ENCODE data around the gene FOXE3.

FOXE3 gene

DNA sequence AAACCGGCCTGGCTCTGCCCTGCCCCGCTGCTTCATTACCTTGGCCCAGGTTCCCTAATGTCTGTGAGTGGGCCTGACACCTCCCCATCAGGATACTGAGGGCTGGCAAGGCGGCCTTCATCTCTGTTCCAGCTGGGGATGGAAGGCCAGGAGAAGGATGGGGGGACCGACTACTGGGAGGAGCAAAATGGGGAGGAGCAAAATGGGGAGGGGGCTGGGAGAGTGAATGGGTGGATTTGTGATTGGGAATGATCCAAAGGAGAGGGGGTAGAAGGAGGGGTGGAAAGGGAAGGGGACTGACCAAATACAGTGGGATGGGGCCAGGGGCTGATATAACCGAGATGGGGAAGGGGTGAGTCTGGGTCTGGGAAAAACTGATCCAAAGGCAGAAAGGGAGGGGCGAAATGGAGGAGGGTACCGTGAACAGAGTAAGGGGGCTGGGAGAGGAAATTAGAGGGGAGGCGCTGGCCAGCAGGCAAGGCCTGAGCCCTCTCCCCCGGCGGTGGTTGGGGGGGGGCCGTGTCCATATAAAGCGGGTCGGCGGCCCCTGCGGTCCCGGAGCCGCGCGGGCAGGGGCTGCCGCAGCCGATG is at the start of gene FOXE3:
FOXE3 (plus strand) TSS at position 558 of the 591 bp plus-strand sequence; CDS start at position 589, 31 bp downstream.
- no peak for DNase-seq

DNA sequence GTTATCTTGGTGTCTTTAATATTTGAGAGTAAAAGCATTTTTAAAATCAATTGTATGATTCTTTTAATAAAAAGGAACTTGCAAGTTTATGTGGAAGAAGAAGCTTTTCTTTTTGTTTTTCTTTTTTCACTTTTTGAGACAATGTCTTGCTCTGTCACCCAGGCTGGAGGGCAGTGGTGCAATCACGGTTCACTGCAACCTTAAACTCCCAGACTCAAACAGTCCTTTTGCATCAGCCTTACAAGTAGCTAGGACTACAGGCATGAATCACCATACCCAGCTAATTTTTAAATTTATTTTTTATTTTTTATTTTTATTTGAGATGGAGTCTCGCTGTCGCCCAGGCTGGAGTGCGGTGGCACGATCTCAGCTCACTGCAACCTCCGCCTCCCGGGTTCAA is 48.4 kb upstream of the FOXE3 start:
- no peak for DNase-seq

DNA sequence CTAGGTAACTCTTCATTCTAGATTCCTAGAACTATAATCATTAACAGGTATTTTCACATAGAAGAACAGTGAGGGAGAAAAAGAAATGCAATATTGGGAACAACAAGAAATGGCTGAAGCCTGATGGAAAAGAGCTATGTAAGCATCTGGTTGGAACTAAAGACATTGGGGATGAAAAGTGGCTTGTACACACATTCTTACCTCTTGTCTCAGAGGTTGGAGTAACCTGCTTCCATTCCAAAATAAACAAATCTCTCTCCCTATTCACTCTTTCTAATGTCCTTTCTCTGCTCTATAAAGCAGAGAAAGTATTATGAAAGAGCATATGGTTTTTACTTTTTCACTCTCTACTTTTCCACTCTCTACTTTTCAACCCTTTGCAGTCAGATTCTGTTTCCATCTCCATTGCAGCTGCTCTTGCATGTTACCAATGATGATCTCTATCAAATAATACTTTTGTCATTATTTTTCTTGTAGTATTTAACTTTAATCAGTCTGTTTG is 45.0 kb upstream of the FOXE3 start:
- no peak for DNase-seq

- DNase-seq: no peak
Measured at GRCh38 chr1:47374501-47374900, 41.6 kb upstream of the FOXE3 start.

DNA sequence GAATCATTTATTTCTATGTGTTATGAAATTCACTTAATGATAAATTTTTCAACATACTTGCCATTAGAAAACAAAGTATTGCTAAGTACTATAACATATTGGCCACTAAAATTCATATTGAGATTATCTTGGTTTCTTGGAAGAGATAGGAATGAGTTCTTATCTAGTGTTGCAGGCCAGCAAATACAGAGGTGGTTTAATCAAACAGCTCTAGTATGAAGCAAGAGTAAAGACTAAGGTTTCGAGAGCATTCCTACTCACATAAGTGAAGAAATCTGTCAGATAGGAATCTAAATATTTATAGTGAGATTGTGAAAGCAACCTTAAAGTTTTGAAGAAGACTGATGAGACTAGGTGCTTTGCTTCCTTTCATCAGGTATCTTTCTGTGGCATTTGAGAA is 37.9 kb upstream of the FOXE3 start:
- no peak for DNase-seq

- DNase-seq: no peak
Measured at GRCh38 chr1:47380699-47381098, 35.4 kb upstream of the FOXE3 start.

DNA sequence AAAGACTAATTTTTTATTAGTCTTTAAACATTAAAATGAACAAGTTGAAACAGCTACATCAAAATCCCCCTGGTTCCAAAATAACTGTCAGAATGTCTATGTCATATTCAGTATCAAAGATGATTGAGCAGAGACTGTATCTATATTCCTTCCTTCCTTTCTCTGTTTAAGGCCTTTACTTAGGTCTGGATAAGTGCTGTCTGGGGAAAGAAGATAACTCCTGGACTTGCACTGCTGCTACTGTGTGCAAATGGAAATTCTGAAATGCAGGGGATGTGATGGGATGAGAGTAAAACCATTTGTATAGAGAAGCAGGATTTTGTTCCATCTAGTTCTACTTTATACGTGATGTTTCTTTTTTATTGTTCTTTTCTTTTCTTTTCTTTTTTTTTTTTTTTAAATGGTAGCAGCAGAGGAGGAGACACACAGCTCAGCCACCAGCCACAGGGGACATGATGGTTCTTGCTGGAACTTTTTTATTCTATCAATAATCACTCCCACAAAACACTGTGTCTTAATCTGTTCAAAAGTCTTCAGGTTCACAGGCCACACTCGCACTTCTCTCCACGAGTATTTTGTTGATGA is 33.6 kb upstream of the FOXE3 start:
- no peak for DNase-seq

GRCh38 chr1:47384083-47384482 is 32.0 kb upstream of the FOXE3 start:
- DNase-seq: no peak

DNA sequence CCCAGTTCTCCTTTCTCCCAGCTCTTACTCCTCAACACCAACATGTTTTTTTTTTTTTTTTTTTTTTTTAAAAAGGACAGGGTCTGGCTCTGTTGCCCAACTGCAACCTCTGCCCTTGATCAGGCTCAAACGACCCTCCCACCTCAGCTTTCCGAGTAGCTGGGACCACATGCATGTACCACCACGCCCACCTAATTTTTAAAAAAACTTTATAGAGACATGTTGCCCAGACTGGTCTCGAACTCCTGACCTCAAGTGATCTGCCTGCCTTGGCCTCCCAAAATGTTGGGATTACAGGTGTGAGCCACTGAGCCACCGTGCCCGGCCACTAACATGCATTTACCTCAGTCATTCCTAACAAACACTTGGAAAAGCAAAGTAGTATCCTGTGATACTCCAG is 31.1 kb upstream of the FOXE3 start:
- DNase-seq: no peak

DNA sequence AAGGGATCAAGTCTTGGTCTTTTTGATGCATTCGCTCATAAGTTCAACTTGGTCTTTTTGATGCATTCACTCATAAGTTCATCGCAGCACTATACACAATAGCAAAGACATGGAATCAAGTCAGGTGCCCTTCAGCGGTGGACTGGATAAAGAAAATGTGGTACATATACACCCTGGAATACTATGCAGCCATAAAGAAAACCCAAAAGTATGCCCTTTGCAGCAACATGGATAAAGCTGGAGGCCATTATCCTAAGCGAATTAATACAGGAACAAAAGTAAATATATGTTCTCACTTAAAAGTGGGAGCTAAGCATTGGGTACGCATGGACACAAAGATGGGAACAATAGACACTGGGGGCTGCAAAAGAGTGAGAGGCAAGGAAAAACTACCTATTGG is 29.8 kb upstream of the FOXE3 start:
- DNase-seq: no peak

GRCh38 chr1:47388030-47388890 is 27.8 kb upstream of the FOXE3 start:
- no peak for DNase-seq

DNA sequence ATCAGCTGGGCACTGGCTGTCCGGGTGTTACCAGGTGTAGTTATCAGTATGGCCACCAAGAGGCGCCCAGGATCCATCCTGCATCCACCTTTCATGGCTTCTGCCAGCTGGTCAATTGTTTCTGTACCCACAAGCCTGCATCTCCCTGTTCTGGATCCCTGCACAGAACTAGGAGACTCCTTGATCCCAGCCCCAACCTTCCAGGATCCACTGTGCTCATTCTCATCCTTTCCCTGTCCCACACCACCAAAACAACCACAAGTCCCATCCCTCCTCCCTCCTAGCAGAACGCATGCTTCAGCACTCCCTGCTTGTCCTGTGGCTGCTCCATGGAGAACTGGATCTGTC is 27.2 kb upstream of the FOXE3 start:
- DNase-seq: peak in 7 of 14 donors; percentile 7 to 38 (median 14)

DNA sequence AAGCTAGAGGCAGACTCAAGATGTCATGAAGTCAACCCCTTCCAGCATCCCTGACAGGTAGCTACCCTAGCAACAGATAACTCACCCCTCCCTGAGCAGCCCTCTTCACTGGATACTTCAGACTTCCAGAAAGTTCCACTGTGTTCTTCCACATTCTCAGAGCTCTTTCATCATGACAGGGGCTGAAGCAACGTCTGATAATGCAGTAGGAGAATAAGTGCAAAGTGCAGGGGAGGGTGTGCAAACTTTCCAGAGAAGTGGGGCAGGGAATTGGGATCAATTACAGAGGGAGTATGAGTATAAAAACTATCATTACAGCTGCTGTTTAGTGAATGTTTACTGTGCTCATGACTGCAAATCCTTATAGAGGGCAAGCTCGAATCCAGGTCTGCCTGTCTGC is 26.4 kb upstream of the FOXE3 start:
- DNase-seq: no peak

GRCh38 chr1:47390843-47391242 is 25.2 kb upstream of the FOXE3 start:
- DNase-seq: no peak

DNA sequence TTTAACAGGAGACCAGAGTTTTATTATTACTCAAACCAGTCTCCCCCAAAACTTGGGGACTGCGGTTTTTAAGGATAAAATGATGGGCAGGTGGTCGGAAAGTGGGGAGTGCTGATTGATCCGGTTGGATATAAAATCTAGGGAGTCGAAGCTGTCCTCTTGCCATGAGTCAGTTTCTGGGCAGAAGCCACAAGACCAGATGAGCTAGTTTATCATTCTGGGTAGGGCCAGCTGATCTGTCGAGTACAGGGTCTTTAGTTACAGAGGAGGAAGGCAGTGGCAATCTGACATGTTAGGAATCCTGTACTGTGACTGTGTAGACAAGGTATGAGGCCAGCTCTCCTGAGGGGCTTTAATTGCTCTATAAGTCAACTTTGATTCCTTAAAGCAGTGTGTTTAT is 22.9 kb upstream of the FOXE3 start:
- DNase-seq: no peak

DNA sequence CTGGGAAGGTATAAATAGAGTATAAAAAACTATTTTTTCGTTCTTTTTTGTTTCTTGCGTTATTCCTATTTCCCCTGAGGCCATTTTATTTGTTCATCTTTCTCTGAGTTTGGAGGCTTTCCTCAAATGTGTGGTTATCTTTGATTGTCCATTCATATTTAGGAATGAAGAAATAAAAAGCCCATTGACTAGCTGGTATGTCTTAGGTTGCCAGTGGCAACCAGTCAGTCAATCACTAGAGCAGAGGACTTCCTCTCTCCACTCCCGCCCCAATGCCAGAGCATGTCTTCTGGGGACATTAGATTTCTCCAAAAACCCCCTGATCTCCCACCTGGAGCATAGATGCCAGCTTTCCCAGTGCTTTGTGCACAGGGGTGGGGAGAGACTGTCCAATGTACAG is 20.7 kb upstream of the FOXE3 start:
- no peak for DNase-seq

DNA sequence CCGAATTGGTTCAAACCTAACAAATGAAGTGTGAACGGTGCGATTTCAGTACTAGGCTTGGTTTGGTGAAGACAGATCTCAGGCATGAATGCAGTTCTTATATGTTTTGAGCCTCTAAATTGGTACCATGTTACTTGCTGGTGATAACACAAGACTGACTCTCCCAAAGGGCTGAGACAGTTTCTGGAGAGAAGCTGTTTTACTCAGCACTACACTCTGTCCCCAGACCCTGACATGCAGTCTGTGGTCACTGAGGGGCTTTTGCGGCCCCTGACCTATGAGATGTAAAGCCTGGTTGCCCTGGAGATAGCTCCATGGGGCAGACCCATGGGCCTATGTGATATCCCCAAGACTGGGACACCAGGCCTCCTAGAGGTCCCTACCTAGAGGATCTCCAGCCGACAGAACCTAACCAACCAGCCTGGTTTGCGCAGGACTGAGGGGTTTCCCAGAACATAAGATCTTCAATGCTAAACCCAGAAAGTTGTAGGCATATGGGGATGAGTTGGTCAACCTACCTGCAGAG is 19.4 kb upstream of the FOXE3 start:
- DNase-seq: no peak

DNA sequence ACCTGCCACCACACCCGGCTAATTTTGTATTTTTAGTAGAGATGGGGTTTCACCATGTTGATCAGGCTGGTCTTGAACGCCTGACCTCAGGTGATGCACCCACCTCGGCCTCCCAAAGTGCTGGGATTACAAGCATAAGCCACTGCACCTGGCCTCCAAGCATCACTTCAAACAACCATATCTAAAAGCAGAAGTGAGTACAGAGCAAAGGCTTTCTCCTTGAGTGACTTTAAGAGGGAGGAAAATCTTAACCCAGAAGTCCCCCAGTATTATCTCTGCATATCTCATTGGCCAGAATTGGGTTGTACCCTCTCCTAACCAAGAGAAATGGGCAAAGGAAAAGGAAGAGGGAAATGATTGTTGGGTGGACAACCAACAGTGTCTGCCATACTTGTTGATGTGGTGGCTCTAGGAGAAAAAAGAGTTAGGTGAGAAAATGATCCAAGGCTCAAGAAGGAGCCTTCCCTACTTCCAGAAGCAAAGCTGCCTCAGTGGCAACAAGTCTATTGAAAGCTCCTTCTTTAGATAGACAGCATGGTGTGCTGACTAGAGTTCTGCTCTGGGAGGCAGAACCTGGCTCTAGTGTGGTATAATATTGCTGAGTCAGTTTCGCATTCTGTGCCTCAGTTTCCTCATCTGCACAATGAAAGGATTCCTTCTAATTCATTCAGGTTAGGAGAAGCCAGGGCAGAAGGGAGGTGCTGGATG is 16.8 kb upstream of the FOXE3 start:
- DNase-seq: no peak

DNA sequence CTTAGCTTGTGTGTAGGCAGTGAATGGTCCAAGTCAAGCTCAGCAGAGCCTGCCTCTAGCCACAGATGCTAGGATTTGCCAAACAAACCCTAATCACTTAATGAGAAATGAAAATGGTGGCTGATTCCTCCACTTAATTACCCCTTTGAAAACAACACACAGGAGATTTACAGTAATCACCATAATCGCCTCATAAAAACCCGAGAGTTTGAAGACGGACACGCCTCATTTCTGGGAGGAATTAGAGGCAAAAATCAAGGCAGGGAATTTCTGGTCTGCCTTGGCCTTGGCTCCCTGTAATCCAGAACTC is 16.3 kb upstream of the FOXE3 start:
- DNase-seq: no peak

DNA sequence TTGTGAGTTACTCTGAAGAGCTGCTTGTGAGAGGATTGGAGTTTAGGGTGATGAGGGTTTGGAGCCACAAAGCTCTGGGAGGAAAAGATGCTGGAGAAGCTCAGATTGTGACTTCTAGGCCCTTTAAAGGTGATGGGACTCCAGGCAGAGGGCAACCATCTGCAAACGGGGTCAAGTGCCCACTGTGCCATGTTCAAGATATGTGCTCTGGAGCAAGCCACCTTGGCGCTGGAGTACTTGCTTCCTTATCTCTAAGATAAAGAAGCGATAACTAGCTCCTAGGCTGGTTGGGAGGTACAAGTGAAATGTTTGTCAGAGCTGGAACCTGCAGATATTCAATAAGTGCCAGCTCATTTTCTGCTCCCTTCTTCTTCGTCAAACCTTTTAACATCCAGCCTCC is 14.3 kb upstream of the FOXE3 start:
- no peak for DNase-seq

GRCh38 chr1:47402591-47402990 is 13.5 kb upstream of the FOXE3 start:
- DNase-seq: no peak

GRCh38 chr1:47403321-47403910 is 12.7 kb upstream of the FOXE3 start:
- no peak for DNase-seq

- no peak for DNase-seq
Measured at GRCh38 chr1:47405697-47406096, 10.4 kb upstream of the FOXE3 start.

Data from C1 segment of cervical spinal cord (tissue), 14 donors.